H9 (cell line): ENCODE results near the gene OR52K1. TPM values are rescaled to one million over a fixed set of nuclear protein-coding genes. Genes with fewer than 3 reads are reported as not detected.

Source experiments
- DNase-seq: peaks from one replicate; pipeline ENCODE4 v3.0.0-alpha.2; 2017
- H2AFZ ChIP-seq: one replicate; pipeline ENCODE4 v1.6.1; 2013; ENCODE audit warnings: mild to moderate bottlenecking, low read length, control low read depth, moderate library complexity
- H2AK5ac ChIP-seq: 2 replicates; pipeline ENCODE4 v1.6.1; 2013; ENCODE audit warnings: low read length, control low read depth, mixed read lengths; ENCODE audit not compliant: insufficient read length
- H2BK120ac ChIP-seq: one replicate; pipeline ENCODE4 v1.6.1; 2013; ENCODE audit warnings: low read depth, mild to moderate bottlenecking, low read length, control low read depth, inconsistent platforms; ENCODE audit not compliant: poor library complexity, severe bottlenecking
- H2BK12ac ChIP-seq: 2 replicates; pipeline ENCODE4 v1.6.1; 2013; ENCODE audit warnings: low read length, control low read depth, mixed read lengths, low read depth; ENCODE audit not compliant: insufficient read length
- H2BK15ac ChIP-seq: 2 replicates; pipeline ENCODE4 v1.6.1; 2013; ENCODE audit warnings: low read depth, low read length, control low read depth
- H2BK20ac ChIP-seq: one replicate; pipeline ENCODE4 v1.6.1; 2013; ENCODE audit warnings: low read depth, mild to moderate bottlenecking, low read length, control low read depth, inconsistent platforms; ENCODE audit not compliant: poor library complexity, severe bottlenecking
- H2BK5ac ChIP-seq: 2 replicates; pipeline ENCODE4 v1.6.1; 2013; ENCODE audit warnings: low read length, control low read depth, mixed read lengths; ENCODE audit not compliant: insufficient read length
- H3K14ac ChIP-seq: 2 replicates; pipeline ENCODE4 v1.6.1; 2013; ENCODE audit warnings: low read length, control low read depth; ENCODE audit not compliant: insufficient read depth
- H3K18ac ChIP-seq: 2 replicates; pipeline ENCODE4 v1.6.1; 2013; ENCODE audit warnings: low read depth, mild to moderate bottlenecking, mixed read lengths, low read length, control low read depth; ENCODE audit not compliant: insufficient read length
- H3K23ac ChIP-seq: 2 replicates; pipeline ENCODE4 v1.6.1; 2013; ENCODE audit warnings: low read length, control low read depth, mixed read lengths, low read depth; ENCODE audit not compliant: insufficient read length
- H3K23me2 ChIP-seq: 2 replicates; pipeline ENCODE4 v1.6.1; 2013; ENCODE audit warnings: low read depth, mild to moderate bottlenecking, mixed read lengths, low read length, control low read depth; ENCODE audit not compliant: insufficient read length, poor library complexity, severe bottlenecking
- H3K27ac ChIP-seq: 2 replicates; pipeline ENCODE4 v1.5.1; 2013; ENCODE audit warnings: low read length, control low read depth, mixed read lengths, low read depth; ENCODE audit not compliant: insufficient read length
- H3K27me3 ChIP-seq: 2 replicates; pipeline ENCODE4 v1.6.1; 2013; ENCODE audit warnings: low read length, control low read depth, inconsistent platforms; ENCODE audit not compliant: insufficient read depth
- H3K4ac ChIP-seq: 2 replicates; pipeline ENCODE4 v1.6.1; 2013; ENCODE audit warnings: low read depth, mild to moderate bottlenecking, control low read depth, inconsistent platforms, low read length, moderate library complexity
- H3K4me1 ChIP-seq: 2 replicates; pipeline ENCODE4 v1.6.1; 2013; ENCODE audit warnings: low read length, control low read depth, inconsistent platforms; ENCODE audit not compliant: insufficient read depth
- H3K4me2 ChIP-seq: 2 replicates; pipeline ENCODE4 v1.6.1; 2013; ENCODE audit warnings: low read length, control low read depth, mixed read lengths; ENCODE audit not compliant: insufficient read length, insufficient read depth
- H3K56ac ChIP-seq: 2 replicates; pipeline ENCODE4 v1.6.1; 2013; ENCODE audit warnings: low read depth, mild to moderate bottlenecking, mixed read lengths, low read length, control low read depth; ENCODE audit not compliant: insufficient read length
- H3K79me1 ChIP-seq: 2 replicates; pipeline ENCODE4 v1.6.1; 2013; ENCODE audit warnings: low read depth, mild to moderate bottlenecking, moderate library complexity, low read length, control low read depth, inconsistent platforms; ENCODE audit not compliant: insufficient read depth, poor library complexity, severe bottlenecking
- H3K79me2 ChIP-seq: 2 replicates; pipeline ENCODE4 v1.6.1; 2013; ENCODE audit warnings: low read length, control low read depth, inconsistent platforms; ENCODE audit not compliant: insufficient read depth
- H3K9ac ChIP-seq: 2 replicates; pipeline ENCODE4 v1.6.1; 2013; ENCODE audit warnings: low read length, control low read depth, mixed read lengths; ENCODE audit not compliant: insufficient read length; ENCODE audit errors: extremely low read depth
- H3K9me3 ChIP-seq: one replicate; pipeline ENCODE4 v1.6.1; 2013; ENCODE audit warnings: low read depth, low read length, inconsistent platforms; ENCODE audit not compliant: control insufficient read depth
- H3T11ph ChIP-seq: one replicate; pipeline ENCODE4 v1.6.1; 2013; ENCODE audit warnings: mild to moderate bottlenecking, low read length, control low read depth, inconsistent platforms
- H4K20me1 ChIP-seq: one replicate; pipeline ENCODE4 v1.6.1; 2013; ENCODE audit not compliant: control insufficient read depth, insufficient read length, insufficient read depth
- H4K5ac ChIP-seq: 2 replicates; pipeline ENCODE4 v1.6.1; 2013; ENCODE audit warnings: low read depth, mild to moderate bottlenecking, mixed read lengths, low read length, control low read depth; ENCODE audit not compliant: insufficient read length
- H4K8ac ChIP-seq: replicated peaks from 2 replicates; pipeline ENCODE4 v1.6.1; 2013; ENCODE audit warnings: low read length, control low read depth, mixed read lengths, low read depth; ENCODE audit not compliant: insufficient read length
- H4K91ac ChIP-seq: 2 replicates; pipeline ENCODE4 v1.6.1; 2013; ENCODE audit warnings: low read depth, mild to moderate bottlenecking, moderate library complexity, mixed read lengths, low read length, control low read depth; ENCODE audit not compliant: insufficient read length
- H3K27ac Mint-ChIP-seq, 3 experiments: 2 replicates in 2 of 3; 3 replicates in 1 of 3; pipeline ENCODE4 v1.8.0; 2020 to 2021; ENCODE audit warnings: mixed read lengths in 3 of 3, mild to moderate bottlenecking in 1 of 3, moderate library complexity in 1 of 3
- H3K27me3 Mint-ChIP-seq: 2 replicates; pipeline ENCODE4 v1.8.0; 2021; ENCODE audit warnings: low read depth, mild to moderate bottlenecking, moderate library complexity, mixed read lengths
- H3K36me3 Mint-ChIP-seq, 3 experiments: 2 replicates in 2 of 3; 3 replicates in 1 of 3; pipeline ENCODE4 v1.8.0; 2020 to 2021; ENCODE audit warnings: low read depth in 3 of 3, mixed read lengths in 3 of 3; ENCODE audit not compliant: insufficient read depth in 1 of 3
- H3K4me1 Mint-ChIP-seq, 2 experiments: 2 replicates each; pipeline ENCODE4 v1.8.0; 2020; ENCODE audit warnings: mixed read lengths in 2 of 2
- H3K4me3 Mint-ChIP-seq, 2 experiments: 2 replicates in 1 of 2; 3 replicates in 1 of 2; pipeline ENCODE4 v1.8.0; 2020 to 2021; ENCODE audit warnings: mild to moderate bottlenecking in 2 of 2, mixed read lengths in 2 of 2, moderate library complexity in 1 of 2
- H3K9me3 Mint-ChIP-seq, 2 experiments: 2 replicates in 1 of 2; 3 replicates in 1 of 2; pipeline ENCODE4 v1.8.0; 2020; ENCODE audit warnings: mild to moderate bottlenecking in 2 of 2, mixed read lengths in 2 of 2, moderate library complexity in 1 of 2
- WGBS: extraction: QIAGEN DNeasy Blood & Tissue Kit; methylation state at CpG from one replicate; pipeline ENCODE4 v1.1.7; 2013; ENCODE audit warnings: missing lambda C conversion rate, low lambda C conversion rate, mixed read lengths; ENCODE audit not compliant: insufficient read length; ENCODE audit errors: extremely low coverage; 5-methylcytosine and 5-hydroxymethylcytosine counted together
- total RNA-seq: library from RNA; stranded (reverse); gene quantifications from 2 replicates; pipeline ENCODE4 v1.2.1, GENCODE V29; 2021
- TF ChIP-seq, protein P1 (sequence below): fragments of 200-600 bp; sonication (generic); conservative IDR thresholded peaks from 3 replicates; pipeline ENCODE4 v1.8.0; 2021; ENCODE audit warnings: antibody characterized with exemption, mild to moderate bottlenecking

Gene OR52K1
- total RNA-seq, 1 experiment from 2014 or later = not detected

- no peaks in the 10 kb centered on the region for H3K23me2 ChIP-seq
- no peaks in the 10 kb centered on the region for H3K4me1 Mint-ChIP-seq
- no peak overlapping the region for H2BK120ac ChIP-seq
- no peaks in the 10 kb centered on the region for H4K20me1 ChIP-seq
- H3K27ac Mint-ChIP-seq = no peak overlapping the region; a peak in 1 of 7 replicates
- peaks cover 7% of the 10 kb centered on the region for H3K27me3 Mint-ChIP-seq
- H3K23ac ChIP-seq = no peak overlapping the region
- H3K9me3 Mint-ChIP-seq = peaks cover 5 to 6% of the 10 kb centered on the region in 2 experiments; a peak in 4 of 5 replicates
- WGBS = no CpG with 5 or more reads among the region's 5 CpGs
- H2BK12ac ChIP-seq = no peak overlapping the region
- H2BK5ac ChIP-seq = no peak overlapping the region
- H4K8ac ChIP-seq = no peak overlapping the region
- no peaks in the 10 kb centered on the region for H3K36me3 Mint-ChIP-seq
- H2BK20ac ChIP-seq = no peak overlapping the region
- H3K9me3 ChIP-seq = no peaks in the 10 kb centered on the region
- no peak overlapping the region for H2AFZ ChIP-seq
- no peak overlapping the region for H3K18ac ChIP-seq
- H4K5ac ChIP-seq = no peak overlapping the region
- H2AK5ac ChIP-seq = no peak overlapping the region
- no peak for DNase-seq
- H3K79me2 ChIP-seq = no peaks in the 10 kb centered on the region
- no peaks in the 10 kb centered on the region for H3K79me1 ChIP-seq
- no peak overlapping the region for H3K4me3 Mint-ChIP-seq
- no peak overlapping the region for H3T11ph ChIP-seq
- no peak overlapping the region for H3K27ac ChIP-seq
- H3K9ac ChIP-seq = no peak overlapping the region
- H3K4me1 ChIP-seq = no peaks in the 10 kb centered on the region
- H2BK15ac ChIP-seq = no peak overlapping the region
- no peak overlapping the region for H3K4ac ChIP-seq
- H3K27me3 ChIP-seq = no peaks in the 10 kb centered on the region
- H4K91ac ChIP-seq = no peak overlapping the region
- H3K14ac ChIP-seq = no peak overlapping the region
- no peak overlapping the region for H3K4me2 ChIP-seq
- no peak overlapping the region for H3K56ac ChIP-seq
- TF ChIP-seq, protein P1, sequence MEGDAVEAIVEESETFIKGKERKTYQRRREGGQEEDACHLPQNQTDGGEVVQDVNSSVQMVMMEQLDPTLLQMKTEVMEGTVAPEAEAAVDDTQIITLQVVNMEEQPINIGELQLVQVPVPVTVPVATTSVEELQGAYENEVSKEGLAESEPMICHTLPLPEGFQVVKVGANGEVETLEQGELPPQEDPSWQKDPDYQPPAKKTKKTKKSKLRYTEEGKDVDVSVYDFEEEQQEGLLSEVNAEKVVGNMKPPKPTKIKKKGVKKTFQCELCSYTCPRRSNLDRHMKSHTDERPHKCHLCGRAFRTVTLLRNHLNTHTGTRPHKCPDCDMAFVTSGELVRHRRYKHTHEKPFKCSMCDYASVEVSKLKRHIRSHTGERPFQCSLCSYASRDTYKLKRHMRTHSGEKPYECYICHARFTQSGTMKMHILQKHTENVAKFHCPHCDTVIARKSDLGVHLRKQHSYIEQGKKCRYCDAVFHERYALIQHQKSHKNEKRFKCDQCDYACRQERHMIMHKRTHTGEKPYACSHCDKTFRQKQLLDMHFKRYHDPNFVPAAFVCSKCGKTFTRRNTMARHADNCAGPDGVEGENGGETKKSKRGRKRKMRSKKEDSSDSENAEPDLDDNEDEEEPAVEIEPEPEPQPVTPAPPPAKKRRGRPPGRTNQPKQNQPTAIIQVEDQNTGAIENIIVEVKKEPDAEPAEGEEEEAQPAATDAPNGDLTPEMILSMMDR = no peak
These were observed 29.1 kb downstream of the OR52K1 start for GRCh38 chr11:4511282-4512245.
